Neural progenitor cell (in vitro differentiated cells): ENCODE measurements around the gene WDR48.

Experiments used
- CTCF ChIP-seq: fragments of 200-600 bp; sonication (generic); IDR thresholded peaks from 2 replicates; pipeline ENCODE4 v1.5.1; 2017; ENCODE audit warnings: antibody characterized with exemption, mild to moderate bottlenecking
- EZH2 ChIP-seq: fragments of 200-600 bp; sonication (generic); IDR thresholded peaks from 2 replicates; pipeline ENCODE4 v1.6.1; 2017; ENCODE audit warnings: antibody characterized with exemption, mild to moderate bottlenecking, moderate library complexity

- TF ChIP-seq CTCF: no peak
- no peak for TF ChIP-seq EZH2
Measured at GRCh38 chr3:39139442-39139841, 87.6 kb downstream of the WDR48 start.
